GM21528 (cell line): ENCODE data around the gene FOSL1.

Experiments used
- ATAC-seq: cut with Tn5 transposase; IDR thresholded peaks from one replicate; pipeline ENCODE4 v1.9.1; 2021; ENCODE audit warnings: mild to moderate bottlenecking, moderate library complexity; ENCODE audit not compliant: unreplicated experiment, low FRiP score

FOSL1 gene

DNA sequence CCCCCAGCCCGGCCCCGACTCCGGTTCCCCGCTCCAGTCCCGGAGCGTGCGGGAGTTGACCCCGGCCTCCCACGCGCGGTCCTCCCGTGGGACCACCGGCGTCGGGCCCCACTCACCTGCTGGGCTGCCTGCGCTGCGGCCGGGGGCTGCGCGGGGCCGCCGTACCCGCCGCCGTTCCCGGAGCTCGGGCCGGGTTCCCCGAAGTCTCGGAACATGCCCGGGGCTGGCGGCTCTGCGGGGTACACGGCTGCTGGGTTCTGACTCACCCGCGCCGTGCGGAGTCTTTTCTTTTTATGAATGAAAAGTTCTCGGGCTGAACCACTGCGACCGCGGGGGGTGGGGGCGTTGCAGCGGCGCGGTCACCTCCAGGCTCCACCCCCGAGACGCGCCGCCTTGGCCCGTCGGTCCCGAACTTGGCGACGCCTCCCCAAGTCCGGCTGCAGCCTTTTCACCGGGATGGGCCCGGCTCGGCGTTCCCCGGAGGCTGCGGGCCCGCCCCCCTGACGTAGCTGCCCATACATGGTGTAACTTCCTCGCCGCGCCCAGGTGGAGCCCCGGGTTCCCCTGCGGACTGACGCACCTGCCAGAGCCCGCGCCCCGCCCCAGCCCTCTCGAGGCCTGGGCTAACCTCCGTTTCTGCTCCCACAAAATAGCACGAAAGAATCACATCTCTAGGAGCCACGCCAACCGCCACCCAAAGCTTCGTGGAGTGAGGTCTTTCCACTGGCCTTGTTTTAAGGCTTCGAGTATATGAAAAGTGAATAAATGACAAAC, at the start of gene FOSL1:
TSS of gene FOSL1 (minus strand) at position 264 of the 774 bp plus-strand sequence. CDS start at position 215, 49 bp downstream.
- peak; percentile 64 for ATAC-seq

DNA sequence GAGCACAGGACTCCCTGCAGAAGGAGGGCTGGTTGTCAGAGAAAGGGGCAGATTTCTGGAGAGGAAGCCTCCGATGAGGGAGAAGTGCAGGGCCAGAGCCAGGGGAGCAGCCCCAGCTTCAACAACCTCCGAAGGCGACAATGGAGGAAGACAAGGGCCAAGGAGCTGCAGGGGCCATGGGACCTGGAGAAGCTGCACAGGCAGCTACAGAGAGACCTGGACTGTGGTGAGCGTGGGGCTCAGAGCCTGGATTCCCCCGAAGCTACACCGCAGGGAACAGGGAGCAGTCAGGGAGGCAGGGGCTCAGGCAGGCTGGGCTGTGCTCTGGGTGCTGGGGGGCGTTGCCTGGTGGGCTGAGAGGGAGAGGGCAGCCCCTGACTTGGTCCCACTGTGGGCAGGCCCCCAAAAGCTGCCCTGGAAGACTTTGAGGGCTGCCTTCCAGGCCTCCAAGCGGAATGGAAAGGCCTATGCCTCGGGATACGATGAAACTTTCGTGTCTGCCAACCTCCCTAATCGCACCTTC, 47.5 kb upstream of the FOSL1 start:
- ATAC-seq, result no peak

DNA sequence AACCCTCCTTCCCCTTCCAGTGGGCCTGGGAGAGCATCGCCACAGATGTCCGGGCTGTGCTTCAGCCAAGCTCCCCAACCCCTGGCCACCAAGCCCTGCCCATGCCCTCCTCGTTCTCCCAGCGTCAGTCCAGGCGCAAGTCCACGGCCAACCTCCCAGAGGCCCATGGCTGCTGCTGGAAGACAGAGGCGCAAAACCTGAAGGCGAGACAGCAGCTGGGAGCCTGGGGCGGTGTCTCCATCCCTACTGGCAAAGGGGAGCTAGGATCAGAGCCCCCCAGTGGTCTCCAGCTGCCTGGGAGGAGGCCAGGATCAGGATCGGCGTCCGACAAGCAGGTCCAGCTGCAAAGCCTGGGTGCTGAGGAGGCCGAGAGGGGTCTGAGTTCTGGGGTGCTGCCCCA, 46.9 kb upstream of the FOSL1 start:
- no peak for ATAC-seq

DNA sequence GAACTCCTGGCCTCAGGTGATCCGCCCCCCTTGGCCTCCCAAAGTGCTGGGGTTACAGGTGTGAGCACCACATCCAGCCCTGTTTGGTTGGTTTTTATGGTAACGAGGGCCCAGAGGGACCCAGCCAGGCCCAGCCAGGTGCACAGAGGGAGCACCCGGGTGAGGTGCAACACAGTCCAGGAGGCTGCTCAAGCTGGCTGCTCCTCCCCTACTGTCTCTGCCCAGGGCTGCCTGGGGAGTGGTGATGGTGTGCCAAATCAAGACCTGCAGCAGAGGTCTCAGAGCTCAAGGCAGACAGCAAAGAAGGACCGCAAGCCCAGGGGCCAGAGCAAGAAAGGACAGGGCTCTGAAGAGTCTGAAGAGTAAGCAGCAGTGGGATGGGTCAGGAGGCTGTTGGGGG, 46.5 kb upstream of the FOSL1 start:
- no peak for ATAC-seq

DNA sequence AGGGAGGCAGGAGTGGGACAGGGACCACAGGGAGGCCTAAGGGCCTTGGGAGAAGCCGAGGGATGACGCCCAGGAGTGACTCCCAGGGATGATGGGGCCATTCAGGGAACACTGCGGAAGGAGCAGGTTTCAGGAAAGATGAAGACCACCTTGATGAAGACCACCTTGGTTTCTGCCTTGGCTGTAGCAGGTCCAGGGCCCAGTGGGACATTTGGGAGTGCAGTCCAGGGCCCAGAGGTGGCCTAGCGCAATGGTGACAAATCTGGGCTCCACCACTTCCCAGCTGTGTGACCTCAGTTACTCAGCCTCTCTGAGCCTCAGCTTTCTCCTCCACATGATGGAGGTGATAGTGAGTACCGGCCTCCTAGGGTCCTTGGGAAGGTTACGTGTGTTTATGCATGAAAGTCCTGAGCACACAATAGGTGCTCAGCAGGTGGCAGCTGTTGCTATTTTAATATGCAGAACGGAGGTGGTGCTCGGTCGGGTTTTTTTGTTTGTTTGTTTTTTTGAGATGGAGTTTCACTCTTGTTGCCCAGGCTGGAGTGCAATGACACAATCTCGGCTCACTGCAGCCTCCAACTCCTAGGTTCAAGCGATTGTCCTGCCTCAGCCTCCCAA, 45.9 kb upstream of the FOSL1 start:
- no peak for ATAC-seq

DNA sequence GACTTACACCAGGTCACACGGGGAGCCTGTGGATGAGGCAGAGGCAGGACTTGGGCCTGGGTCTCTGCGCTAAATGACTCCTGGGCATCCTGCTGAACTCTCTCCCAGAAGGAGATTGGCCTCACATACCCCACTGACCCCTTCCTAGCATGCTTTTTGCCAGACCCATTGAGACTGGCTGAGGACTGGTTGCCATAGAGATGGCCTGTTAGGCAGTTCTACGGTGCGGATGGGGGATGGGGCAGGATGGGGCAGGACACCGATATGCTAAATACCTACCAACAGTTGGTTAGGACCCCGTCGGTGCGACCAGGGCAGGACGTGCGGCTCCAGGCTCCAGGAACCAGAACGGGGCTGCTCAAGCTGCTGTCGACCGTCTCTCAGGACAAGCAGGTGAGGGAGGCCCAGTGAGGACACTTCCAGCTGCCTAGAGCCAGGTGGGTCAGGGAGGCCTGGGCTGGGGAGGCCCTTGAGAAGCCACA, 45.3 kb upstream of the FOSL1 start, which contains the start of gene TSGA10IP:
TSS of gene TSGA10IP (plus strand) at position 51 of the 482 bp plus-strand sequence. CDS start at position 247, 196 bp downstream.
- ATAC-seq, result no peak

DNA sequence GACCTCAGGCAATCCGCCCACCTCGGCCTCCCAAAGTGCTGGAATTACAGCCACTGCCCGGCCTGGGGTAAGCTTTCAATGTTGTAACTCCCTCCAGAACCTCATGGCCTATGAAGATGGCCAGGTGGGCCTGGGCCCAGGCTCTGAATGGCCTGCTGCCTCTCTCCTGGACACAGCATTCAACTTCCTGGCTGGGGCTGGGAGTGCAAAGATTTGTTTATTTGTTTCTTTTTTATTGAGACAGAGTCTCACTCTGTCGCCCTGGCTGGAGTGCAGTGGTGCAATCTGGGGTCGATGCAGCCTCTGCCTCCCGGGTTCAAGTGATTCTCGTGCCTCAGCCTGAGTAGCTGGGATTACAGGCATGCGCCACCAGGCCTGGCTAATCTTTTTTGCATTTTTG, 44.6 kb upstream of the FOSL1 start:
- ATAC-seq, result no peak

DNA sequence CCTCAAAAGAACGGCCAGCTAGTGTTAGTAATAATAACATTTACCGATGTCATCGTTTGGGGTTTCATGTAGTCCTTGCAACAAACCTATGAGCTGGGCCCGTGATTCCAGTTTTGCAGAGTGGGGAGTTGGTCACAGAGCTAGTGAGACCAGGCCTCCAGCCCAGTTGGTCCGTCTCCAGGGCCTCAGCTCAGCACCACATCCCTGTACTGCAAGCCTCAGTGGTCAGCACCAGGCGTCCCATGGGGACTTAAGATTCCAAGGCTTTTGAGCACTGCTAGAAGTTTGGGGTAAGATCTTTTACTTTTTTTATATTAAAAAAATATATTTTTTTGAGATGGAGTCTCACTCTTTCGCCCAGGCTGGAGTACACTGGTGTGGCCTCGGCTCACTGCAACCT, 44.0 kb upstream of the FOSL1 start:
- ATAC-seq, result no peak

DNA sequence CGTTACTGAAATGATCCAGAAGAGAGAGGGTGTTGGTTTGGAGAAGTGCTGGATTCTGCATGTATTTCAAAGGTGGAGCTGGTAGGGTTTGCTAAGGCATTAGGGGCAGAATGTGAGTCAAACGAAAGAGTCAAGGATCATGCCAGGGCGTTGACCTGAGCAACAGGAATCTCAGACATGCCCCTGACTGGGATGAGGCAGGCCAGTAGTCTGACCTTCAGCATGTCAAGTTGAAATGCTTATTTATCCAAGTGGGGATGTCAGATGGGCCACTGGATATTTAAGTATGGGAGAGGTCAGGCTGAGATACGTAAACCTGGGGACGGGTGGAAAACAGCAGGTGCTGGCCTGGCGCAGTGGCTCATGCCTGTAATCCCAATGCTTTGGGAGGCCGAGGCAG, 42.3 kb upstream of the FOSL1 start:
- ATAC-seq, result no peak

DNA sequence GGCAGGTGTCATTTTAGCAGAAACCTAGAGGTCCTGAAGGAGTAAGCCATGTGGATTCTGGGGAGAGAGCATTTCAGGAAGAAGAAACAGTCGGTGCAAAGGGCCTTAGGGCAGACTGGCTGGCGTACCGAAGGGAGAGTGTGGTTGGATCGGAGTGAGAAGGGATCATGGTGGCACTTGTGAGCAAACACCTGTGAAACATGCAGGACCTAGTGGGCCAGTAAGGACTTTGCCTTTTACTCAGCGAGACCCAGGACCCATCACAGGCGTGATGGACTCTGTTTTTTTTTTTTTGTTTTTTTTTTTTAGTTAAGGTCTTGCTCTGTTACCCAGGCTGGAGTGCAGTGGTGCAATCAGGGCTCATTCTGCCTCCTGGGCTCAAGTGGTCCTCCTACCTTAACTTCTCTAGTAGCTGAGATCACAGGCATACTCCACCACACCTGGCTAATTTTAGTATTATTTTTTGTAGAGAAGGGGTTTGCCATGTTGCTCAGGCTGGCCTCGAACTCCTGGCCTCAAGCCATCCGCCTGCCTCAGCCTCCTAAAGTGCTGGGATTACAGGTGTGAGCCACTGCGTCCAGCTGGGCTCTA, 41.6 kb upstream of the FOSL1 start:
- ATAC-seq, result no peak

DNA sequence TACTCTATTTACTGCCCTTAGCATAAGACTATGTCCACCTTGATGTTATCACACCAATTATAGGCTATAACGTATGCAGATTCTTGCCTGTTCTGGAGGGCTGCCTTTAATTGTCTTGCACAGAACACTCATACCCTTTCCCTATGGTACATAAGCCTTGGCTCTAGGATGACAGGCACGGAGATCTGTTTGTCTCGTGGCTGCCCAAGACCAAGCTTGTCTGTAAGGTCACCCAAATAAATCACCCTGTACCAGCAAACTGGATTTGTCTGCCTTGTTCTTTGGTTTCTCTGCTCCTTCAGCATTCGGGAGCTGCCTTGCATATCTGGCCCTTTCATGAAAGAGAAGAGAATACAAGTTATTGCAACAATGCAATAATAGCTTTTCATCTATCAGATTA, 37.6 kb upstream of the FOSL1 start:
- ATAC-seq, result no peak

DNA sequence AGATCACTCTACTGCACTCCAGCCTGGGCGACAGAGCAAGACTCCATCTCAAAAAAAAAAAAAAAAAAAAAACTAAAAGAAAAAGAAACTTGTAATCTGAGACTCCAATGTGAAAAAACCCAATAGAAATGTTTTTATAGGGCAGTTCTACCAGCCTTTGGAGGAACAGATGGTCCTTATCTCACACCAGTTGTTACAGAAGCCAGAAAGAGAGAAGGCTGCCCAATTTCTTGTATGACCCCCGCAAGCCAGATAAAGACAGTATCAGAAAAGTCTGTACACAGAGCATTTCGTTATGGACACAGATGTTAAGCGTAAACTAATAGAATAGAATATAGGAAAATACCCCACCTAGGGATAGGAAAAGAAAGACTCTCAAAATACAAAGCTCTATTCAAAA, 33.8 kb upstream of the FOSL1 start:
- ATAC-seq, result no peak

DNA sequence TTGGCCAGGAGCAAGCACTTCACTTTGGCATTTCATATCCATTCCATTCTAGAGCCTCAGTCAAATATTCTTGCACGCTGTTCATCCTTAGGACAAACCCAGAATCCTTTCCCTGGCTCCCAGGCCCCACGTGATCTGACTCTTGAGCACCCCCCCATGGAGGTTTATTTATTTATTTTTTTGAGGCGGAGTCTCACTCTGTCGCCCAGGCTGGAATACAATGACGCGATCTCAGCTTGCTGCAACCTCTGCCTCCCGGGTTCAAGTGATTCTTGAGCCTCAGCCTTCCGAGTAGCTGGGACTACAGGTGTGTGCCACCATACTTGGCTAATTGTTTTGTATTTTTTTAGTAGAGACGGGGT, 32.4 kb upstream of the FOSL1 start:
- no peak for ATAC-seq

DNA sequence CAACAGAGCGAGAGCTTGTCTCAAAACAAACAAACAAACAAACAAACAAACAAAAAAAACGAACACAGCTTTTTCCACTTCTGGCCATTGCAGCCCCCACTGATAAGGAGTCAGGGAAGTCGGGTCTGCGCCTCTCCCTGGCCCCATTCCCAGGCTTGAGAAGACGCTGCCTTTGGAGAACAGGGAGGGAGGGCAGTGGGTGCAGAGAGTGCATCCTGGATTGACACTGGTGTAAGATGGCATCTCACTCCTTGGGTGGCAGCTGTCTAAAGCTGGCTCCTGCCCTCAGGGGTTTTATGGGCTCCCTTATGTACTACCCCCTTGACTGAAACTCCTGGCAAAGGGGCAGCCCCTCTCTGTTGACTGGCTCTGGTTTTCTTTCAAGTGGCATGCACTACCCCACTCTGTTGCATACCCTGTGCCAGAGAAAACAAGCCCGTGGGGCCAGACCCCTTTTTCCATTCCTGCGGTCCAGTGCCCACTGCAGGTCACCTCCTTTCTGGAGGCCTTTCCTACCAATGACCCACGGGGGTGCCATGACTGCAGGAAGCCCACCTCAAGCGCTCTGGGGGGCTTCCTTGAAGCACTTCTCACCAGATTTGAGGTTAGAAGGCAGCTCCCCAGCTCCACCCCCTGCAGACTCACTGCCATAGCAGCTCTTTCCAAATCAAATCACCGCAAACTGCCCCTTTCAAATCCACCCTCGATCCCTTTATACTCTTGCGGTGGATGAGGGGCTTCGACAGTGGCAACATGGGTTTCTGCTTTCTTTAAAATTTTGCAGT, 31.8 kb upstream of the FOSL1 start:
- ATAC-seq, result no peak

DNA sequence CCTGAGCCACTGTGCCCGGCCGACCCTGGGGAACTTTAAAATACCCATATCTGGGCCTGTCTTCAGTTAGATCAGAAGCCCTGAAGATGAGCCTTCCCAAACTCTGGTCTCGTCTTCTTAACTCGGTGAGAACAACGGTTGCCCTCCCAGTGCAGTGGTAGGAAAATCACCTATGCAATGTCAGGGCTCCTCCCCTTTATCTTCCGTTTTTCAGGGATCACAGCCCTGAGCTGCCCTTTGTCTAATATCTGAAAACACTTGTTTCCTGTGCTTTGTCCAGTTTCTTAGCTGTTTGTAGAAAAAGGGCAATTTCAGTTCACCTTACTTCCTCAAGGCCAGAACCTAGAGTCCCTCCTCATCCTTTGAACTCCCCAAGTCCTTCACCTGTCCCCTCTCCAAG, 28.5 kb upstream of the FOSL1 start:
- no peak for ATAC-seq

DNA sequence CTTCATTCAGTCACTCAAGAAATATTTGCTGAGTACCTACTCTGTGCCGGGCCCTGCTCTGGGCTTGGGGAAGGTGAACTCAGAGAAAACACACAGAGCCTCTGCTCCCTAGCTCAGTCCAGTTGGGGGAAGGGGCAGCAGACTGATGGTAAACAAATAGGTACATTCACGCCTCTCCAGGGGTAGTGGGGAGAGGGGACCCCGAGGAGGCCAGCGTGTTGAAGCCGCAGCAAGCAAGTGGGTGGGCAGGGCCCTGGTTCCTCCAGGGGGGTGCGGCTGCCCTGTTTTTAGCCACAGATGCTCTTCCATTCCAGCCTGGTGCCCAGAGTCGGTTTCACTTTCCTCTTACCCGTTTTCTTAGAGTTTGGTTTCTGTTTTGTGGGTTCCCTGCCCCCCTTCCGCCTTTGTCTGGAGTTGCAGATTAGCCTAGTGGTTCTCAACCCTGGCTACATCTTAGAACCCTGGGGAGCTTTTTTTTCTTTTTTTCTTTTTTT, 27.8 kb upstream of the FOSL1 start:
- no peak for ATAC-seq

DNA sequence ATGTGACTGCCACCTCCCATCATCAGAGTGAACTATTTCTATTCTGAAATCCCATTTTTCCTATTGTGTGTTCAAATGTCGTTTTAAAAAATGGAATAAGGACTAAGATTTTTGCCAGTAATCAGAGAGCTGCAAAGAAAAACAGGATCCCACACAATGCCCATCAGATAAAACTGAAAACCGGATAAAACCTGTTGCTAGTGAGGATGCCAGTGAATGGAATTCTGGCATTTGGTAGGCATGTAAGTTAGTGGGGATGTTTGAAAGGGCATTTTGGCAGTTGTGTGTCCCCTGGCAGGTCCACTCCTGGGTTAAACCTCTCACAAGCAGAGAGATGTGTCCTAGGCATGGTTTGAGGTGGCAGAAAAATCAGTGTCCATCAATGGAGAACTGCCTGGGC, 25.2 kb upstream of the FOSL1 start:
- no peak for ATAC-seq

DNA sequence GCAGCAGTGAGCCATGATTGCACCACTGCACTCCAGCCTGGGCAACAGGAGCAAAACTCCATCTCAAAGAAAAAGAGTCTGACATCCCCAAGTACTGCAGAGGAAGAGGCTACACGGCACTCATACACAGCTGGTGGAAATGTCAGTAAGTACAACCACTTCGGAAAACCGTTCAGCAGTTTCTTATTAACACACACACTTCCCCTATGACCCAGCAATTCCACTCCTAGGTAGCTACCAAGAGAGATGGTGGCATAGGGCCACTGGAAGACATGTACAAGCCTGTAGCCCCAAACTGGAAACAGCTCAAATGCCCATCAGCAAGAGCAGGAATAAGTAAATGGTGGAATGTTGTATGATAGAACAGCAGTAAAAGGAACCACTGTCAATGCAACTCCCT, 22.4 kb upstream of the FOSL1 start:
- ATAC-seq, result no peak

DNA sequence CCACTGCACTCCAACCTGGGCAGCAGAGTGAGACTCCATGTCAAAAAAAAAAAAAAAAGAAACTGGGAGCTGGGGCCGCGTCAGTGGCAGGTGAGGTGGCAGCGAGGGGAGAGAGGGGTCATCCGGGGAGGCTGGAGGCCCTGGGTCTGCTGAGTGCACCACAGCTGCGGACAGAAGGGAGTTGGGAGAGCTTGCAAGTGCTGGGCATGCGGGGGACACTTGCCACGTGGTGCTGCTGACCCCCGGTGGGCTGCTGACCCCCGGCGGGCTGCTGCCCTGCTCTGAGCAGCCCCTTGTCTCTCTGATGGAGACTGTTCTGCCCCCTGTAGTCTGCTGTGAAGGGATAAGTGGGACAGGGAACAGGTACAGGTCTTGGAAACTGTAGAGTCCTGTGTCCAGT, 21.7 kb upstream of the FOSL1 start:
- ATAC-seq, result no peak

DNA sequence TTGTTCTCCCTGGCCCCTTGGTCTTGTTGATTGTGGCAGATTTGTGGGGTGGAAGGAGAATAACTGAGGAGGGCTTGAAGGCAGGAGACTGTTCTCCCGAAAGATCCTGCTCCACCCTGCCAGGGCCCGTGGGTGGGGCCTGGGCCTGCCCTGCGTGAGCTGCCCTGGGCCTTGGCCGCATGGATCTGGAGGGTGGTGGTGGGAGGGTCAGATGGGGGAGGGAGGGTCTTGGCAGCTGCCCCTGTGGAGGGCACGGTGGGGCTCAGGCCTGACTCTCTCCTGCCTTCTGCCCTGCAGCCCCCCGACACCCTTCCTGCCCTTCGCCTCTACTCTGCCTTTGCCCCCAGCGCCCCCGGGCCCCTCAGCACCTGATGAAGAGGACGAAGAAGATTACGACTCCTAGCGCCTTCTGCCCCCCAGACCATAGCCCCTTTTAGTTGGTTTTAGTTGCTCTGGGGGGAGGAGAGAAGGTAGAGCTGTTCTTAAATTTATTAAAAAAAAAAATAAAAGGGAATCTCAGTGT, 20.9 kb upstream of the FOSL1 start:
- ATAC-seq, result no peak
